ENCODE data around the gene KLHL29.

DNA sequence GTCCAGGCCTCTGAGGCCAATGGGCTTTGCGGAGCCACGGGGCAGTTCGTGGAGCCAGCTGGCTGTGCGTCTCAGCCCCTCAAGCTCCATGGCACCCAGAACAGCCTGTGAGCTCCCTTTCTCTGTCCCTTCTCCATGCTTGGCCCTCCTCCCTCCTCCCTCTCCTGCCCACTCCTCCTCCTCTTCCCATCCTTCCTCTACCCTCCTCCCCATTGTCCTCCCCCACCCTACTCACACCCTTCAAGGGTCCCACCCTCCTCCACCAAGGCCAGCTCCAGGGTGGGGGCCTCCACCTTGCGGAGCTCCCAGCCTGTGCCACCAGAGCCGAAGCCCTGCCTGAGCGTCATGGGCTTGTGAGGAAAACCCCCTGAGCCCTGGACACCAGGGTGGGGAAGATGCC lies 273.0 kb downstream of the KLHL29 start:
- TF ChIP-seq, protein P1, sequence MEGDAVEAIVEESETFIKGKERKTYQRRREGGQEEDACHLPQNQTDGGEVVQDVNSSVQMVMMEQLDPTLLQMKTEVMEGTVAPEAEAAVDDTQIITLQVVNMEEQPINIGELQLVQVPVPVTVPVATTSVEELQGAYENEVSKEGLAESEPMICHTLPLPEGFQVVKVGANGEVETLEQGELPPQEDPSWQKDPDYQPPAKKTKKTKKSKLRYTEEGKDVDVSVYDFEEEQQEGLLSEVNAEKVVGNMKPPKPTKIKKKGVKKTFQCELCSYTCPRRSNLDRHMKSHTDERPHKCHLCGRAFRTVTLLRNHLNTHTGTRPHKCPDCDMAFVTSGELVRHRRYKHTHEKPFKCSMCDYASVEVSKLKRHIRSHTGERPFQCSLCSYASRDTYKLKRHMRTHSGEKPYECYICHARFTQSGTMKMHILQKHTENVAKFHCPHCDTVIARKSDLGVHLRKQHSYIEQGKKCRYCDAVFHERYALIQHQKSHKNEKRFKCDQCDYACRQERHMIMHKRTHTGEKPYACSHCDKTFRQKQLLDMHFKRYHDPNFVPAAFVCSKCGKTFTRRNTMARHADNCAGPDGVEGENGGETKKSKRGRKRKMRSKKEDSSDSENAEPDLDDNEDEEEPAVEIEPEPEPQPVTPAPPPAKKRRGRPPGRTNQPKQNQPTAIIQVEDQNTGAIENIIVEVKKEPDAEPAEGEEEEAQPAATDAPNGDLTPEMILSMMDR (IDR thresholded peaks at IDR 0.05), result no peak
- no peak for TF ChIP-seq TCF7L2 (IDR thresholded peaks at IDR 0.05; ENCODE audit: low read depth, low read length)
- TF ChIP-seq SIN3A (IDR thresholded peaks at IDR 0.05; ENCODE audit: borderline replicate concordance, insufficient read depth, low read depth, low read length), result no peak

Measured in Panc1 (cell line).